Activated CD8-positive, alpha-beta memory T cell treated with anti-CD3 and anti-CD28 coated beads, Interleukin-2, amount 10 ng/mL, durations not matched to agents 7 days and 5 days (primary cell): ENCODE results near the gene TOM1L2. TPM values are rescaled to one million over a fixed set of nuclear protein-coding genes. Genes with fewer than 3 reads are reported as not detected.

Source experiments
- ATAC-seq: fragments of 150-1000 bp; cut with Tn5 transposase; one replicate; pipeline ENCODE4 v1.10.0; 2021; ENCODE audit warnings: moderate library complexity
- CTCF ChIA-PET: fragments of 350-600 bp; sonication (Branson Sonifier 250); formaldehyde crosslinking; loops from one replicate; lab custom pipeline; 2021; ENCODE audit warnings: antibody characterized with exemption; lab: Charles Lee
- DNase-seq: peaks from one replicate; pipeline ENCODE4 v3.0.0-alpha.2; 2020
- H3K27ac Mint-ChIP-seq: one replicate; pipeline ENCODE4 v1.8.0; 2021; ENCODE audit warnings: mild to moderate bottlenecking, mixed read lengths
- H3K27me3 Mint-ChIP-seq: one replicate; pipeline ENCODE4 v1.8.0; 2021; ENCODE audit warnings: mixed read lengths
- H3K36me3 Mint-ChIP-seq: one replicate; pipeline ENCODE4 v1.8.0; 2021; ENCODE audit warnings: mild to moderate bottlenecking, mixed read lengths
- H3K4me1 Mint-ChIP-seq: one replicate; pipeline ENCODE4 v1.8.0; 2021; ENCODE audit warnings: mixed read lengths
- H3K4me3 Mint-ChIP-seq: one replicate; pipeline ENCODE4 v1.8.0; 2021; ENCODE audit warnings: mild to moderate bottlenecking, moderate library complexity, mixed read lengths
- H3K9me3 Mint-ChIP-seq: one replicate; pipeline ENCODE4 v1.8.0; 2022; ENCODE audit warnings: low read depth, mixed read lengths
- total RNA-seq, 2 experiments: library from RNA; stranded (reverse); gene quantifications; one replicate each; pipeline ENCODE4 v1.2.3, GENCODE V29; 2021

The TOM1L2 gene
- total RNA-seq, 2 experiments from 2014 or later: 19.8 to 33.0 TPM

- Mint-ChIP-seq H3K27ac (no peak overlapping the region), H3K4me3 (no peak overlapping the region), H3K9me3 (no peaks in the 10 kb centered on the region), H3K27me3 (no peaks in the 10 kb centered on the region), H3K36me3 (no peaks in the 10 kb centered on the region), H3K4me1 (no peaks in the 10 kb centered on the region)
- no peak for DNase-seq
- ATAC-seq: no peak
- CTCF ChIA-PET: no interaction called here
Measured at GRCh38 chr17:17989618-17990017, 17.4 kb upstream of the TOM1L2 start.

- no peaks in the 10 kb centered on the region for H3K36me3 Mint-ChIP-seq
- ATAC-seq: no peak
- no peak for DNase-seq
- H3K27me3 Mint-ChIP-seq: no peaks in the 10 kb centered on the region
- H3K4me3 Mint-ChIP-seq: no peak overlapping the region
- H3K4me1 Mint-ChIP-seq: no peaks in the 10 kb centered on the region
- H3K27ac Mint-ChIP-seq: no peak overlapping the region
- CTCF ChIA-PET: no interaction called here
- H3K9me3 Mint-ChIP-seq: no peaks in the 10 kb centered on the region
Measured at GRCh38 chr17:17989081-17989480, 16.9 kb upstream of the TOM1L2 start.

DNA sequence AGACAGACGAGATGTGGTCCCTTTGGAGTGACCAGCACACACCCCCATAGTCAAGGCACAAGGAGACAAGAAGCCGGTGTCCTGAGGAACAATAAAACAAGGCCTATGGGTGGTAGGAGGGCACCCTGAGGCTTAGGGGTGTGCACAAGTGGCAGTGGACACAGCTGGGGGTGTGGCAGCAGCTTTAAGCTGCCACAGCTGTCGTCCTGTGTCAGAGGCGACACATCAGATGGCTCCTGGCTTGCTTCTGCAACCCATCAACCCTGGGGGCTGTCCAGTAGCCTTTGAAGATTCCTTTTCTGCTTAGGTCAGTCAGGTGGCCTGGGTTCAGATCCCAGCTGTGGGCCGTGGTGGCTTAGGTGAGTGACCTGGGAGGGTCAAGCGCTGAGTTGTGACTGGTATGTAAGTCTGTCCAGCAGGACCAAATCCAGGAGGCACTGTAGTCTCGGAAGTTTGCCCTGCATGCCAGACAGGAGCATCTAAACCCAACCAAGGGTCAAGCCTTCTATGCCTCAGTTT lies 16.3 kb upstream of the TOM1L2 start:
- ATAC-seq (no peak), DNase-seq (no peak)
- Mint-ChIP-seq H3K36me3 (no peaks in the 10 kb centered on the region), H3K27ac (no peak overlapping the region), H3K4me3 (no peak overlapping the region), H3K27me3 (no peaks in the 10 kb centered on the region), H3K9me3 (no peaks in the 10 kb centered on the region), H3K4me1 (no peaks in the 10 kb centered on the region)
- CTCF ChIA-PET: interaction anchor here (2.0 kb wide), 1 partner anchor 16 kb away, joined by 4 read pairs; the partner anchor contains the start of genes DRC3 and TOM1L2

DNA sequence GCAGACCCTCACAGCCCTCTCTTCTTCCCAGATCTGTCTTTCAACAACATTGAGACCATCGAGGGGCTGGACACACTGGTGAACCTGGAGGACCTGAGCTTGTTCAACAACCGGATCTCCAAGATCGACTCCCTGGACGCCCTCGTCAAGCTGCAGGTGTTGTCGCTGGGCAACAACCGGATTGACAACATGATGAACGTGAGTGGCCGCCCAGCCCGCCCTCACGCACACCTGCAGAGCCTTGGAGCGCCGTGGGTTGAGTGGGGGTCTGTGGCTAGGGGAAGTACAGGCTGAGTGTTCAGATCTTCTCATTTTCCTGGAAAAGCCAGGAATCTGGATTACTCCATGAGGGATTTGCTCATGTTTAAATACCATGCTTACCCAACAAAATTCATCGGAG lies 15.7 kb upstream of the TOM1L2 start:
- no peaks in the 10 kb centered on the region for H3K9me3 Mint-ChIP-seq
- no peaks in the 10 kb centered on the region for H3K4me1 Mint-ChIP-seq
- H3K36me3 Mint-ChIP-seq: no peaks in the 10 kb centered on the region
- ATAC-seq (no peak), DNase-seq (no peak)
- no peaks in the 10 kb centered on the region for H3K27me3 Mint-ChIP-seq
- H3K27ac Mint-ChIP-seq: no peak overlapping the region
- CTCF ChIA-PET: interaction anchor here (2.0 kb wide), 1 partner anchor 16 kb away, joined by 4 read pairs; the partner anchor contains the start of genes DRC3 and TOM1L2
- H3K4me3 Mint-ChIP-seq: no peak overlapping the region

- CTCF ChIA-PET: interaction anchor here (0.7 to 2.0 kb wide), 2 partner anchors 15 to 20 kb away, joined by 4 read pairs; partner anchors contain the start of genes DRC3 and TOM1L2
- DNase-seq (no peak), ATAC-seq (no peak)
- Mint-ChIP-seq H3K4me1 (no peaks in the 10 kb centered on the region), H3K27ac (no peak overlapping the region), H3K9me3 (no peaks in the 10 kb centered on the region), H3K27me3 (no peaks in the 10 kb centered on the region), H3K36me3 (no peaks in the 10 kb centered on the region), H3K4me3 (no peak overlapping the region)
Measured at GRCh38 chr17:17987187-17987896, 15.1 kb upstream of the TOM1L2 start.

GRCh38 chr17:17985555-17985954 lies 13.4 kb upstream of the TOM1L2 start:
- H3K4me3 Mint-ChIP-seq: no peak overlapping the region
- no peaks in the 10 kb centered on the region for H3K36me3 Mint-ChIP-seq
- ATAC-seq: peak; percentile 50
- H3K9me3 Mint-ChIP-seq: no peaks in the 10 kb centered on the region
- H3K27me3 Mint-ChIP-seq: no peaks in the 10 kb centered on the region
- CTCF ChIA-PET: interaction anchor here (0.8 to 3.5 kb wide), 12 partner anchors 8 to 305 kb away, joined by 3 to 21 read pairs (median 5); partner anchors contain the start of genes DRC3, RAI1 and TOM1L2
- no peak overlapping the region for H3K27ac Mint-ChIP-seq
- no peaks in the 10 kb centered on the region for H3K4me1 Mint-ChIP-seq
- no peak for DNase-seq

GRCh38 chr17:17985153-17985552 lies 13.0 kb upstream of the TOM1L2 start:
- DNase-seq: no peak
- Mint-ChIP-seq H3K9me3 (no peaks in the 10 kb centered on the region), H3K27me3 (no peaks in the 10 kb centered on the region), H3K4me3 (no peak overlapping the region), H3K27ac (no peak overlapping the region), H3K36me3 (no peaks in the 10 kb centered on the region), H3K4me1 (no peaks in the 10 kb centered on the region)
- ATAC-seq: no peak
- CTCF ChIA-PET: interaction anchor here (1.0 to 3.5 kb wide), 11 partner anchors 9 to 304 kb away, joined by 3 to 21 read pairs (median 5); partner anchors contain the start of genes DRC3, RAI1 and TOM1L2

DNA sequence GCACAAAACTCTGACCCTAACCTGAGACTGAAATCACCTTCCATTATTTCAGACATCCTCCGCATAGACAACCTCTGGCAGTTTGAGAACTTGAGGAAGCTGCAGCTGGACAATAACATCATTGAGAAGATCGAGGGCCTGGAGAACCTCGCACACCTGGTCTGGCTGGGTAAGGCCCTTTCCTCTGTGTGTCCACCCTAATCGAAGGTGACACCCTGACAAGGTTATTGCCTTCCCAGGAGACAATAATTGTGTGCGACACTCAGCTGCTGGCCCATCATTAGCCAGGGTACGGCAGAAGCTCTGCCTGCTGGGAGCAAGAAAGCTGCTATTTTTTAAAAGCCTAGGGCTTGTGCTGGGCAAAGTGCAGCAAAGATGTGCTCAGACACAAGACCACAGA lies 11.6 kb upstream of the TOM1L2 start:
- no peaks in the 10 kb centered on the region for H3K36me3 Mint-ChIP-seq
- no peak overlapping the region for H3K4me3 Mint-ChIP-seq
- no peak overlapping the region for H3K27ac Mint-ChIP-seq
- no peaks in the 10 kb centered on the region for H3K9me3 Mint-ChIP-seq
- H3K4me1 Mint-ChIP-seq: no peaks in the 10 kb centered on the region
- H3K27me3 Mint-ChIP-seq: no peaks in the 10 kb centered on the region
- CTCF ChIA-PET: interaction anchor here (1.2 to 3.5 kb wide), 3 partner anchors 10 to 49 kb away, joined by 3 to 21 read pairs (median 7); no protein-coding TSS in a partner anchor
- no peak for DNase-seq
- no peak for ATAC-seq

DNA sequence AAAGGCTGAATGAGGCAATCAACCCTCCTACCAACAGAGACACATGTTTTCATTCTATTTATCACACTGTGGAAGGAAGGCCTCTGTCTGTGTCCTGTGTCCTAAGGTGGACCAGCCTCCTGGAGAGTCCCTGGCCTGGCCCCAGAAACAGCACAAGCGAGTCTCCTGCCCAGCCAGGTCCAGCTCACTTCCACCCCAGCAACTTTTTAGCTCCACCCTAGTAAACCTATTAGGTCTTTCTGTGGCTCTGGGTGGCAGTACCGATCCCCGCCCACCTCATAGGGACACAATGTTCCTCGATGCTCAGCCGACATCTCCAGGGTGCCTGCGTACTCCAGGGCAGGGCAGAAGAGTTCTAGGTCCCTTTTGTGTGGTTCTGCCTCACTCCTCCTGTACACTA lies 11.2 kb upstream of the TOM1L2 start:
- no peak overlapping the region for H3K4me3 Mint-ChIP-seq
- no peaks in the 10 kb centered on the region for H3K27me3 Mint-ChIP-seq
- DNase-seq: no peak
- no peak for ATAC-seq
- no peaks in the 10 kb centered on the region for H3K36me3 Mint-ChIP-seq
- no peak overlapping the region for H3K27ac Mint-ChIP-seq
- no peaks in the 10 kb centered on the region for H3K9me3 Mint-ChIP-seq
- CTCF ChIA-PET: interaction anchor here (1.2 to 3.5 kb wide), 2 partner anchors 19 to 50 kb away, joined by 3 to 21 read pairs; no protein-coding TSS in a partner anchor
- no peaks in the 10 kb centered on the region for H3K4me1 Mint-ChIP-seq

DNA sequence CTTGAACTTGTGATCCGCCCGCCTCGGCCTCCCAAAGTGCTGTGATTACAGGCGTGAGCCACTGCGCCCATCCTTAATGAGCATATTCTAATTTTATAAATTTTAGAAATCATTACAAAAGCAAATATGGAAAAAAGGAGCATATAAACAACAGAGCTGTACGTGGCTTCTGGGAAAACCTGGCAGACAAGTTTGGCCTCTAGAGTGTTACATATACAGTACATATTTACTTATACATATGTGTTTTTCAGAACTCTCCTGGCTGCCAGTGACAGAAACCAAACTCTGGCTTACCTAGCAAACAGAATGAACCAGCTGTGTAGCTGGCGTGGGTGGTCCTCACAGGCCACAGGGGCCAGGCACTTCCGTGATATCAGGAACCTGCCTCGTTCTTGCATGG lies 10.6 kb upstream of the TOM1L2 start:
- no peak for DNase-seq
- CTCF ChIA-PET: interaction anchor here (3.5 kb wide), 1 partner anchor 50 kb away, joined by 21 read pairs; no protein-coding TSS in a partner anchor
- Mint-ChIP-seq H3K4me3 (no peak overlapping the region), H3K4me1 (no peaks in the 10 kb centered on the region), H3K27ac (no peak overlapping the region), H3K9me3 (no peaks in the 10 kb centered on the region), H3K36me3 (no peaks in the 10 kb centered on the region), H3K27me3 (no peaks in the 10 kb centered on the region)
- ATAC-seq: no peak

- ATAC-seq: no peak
- CTCF ChIA-PET: no interaction called here
- H3K9me3 Mint-ChIP-seq: no peaks in the 10 kb centered on the region
- no peaks in the 10 kb centered on the region for H3K27me3 Mint-ChIP-seq
- no peak overlapping the region for H3K27ac Mint-ChIP-seq
- DNase-seq: no peak
- no peak overlapping the region for H3K4me3 Mint-ChIP-seq
- no peaks in the 10 kb centered on the region for H3K36me3 Mint-ChIP-seq
- no peaks in the 10 kb centered on the region for H3K4me1 Mint-ChIP-seq
Measured at GRCh38 chr17:17981330-17981729, 9.1 kb upstream of the TOM1L2 start.

DNA sequence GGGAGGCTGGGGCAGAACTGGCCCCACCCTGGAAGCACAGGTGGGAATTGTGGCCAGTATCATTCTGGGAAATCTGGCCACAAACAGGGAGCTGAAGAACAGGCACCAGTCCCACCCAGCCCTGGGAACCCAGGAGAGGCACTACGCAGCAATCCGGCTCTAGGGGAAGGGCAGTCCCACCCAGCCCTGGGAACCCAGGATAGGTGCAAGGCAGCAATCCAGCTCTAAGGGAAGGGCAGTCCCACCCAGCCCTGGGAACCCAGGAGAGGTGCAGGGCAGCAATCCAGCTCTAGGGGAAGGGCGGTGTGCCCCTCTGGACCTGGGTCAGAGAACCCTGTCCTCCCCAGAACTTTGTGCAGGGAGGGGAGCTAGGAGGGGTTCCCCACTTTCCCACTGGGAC lies 7.6 kb upstream of the TOM1L2 start:
- no peak overlapping the region for H3K27ac Mint-ChIP-seq
- CTCF ChIA-PET: no interaction called here
- no peak overlapping the region for H3K4me3 Mint-ChIP-seq

GRCh38 chr17:17978481-17979424 lies 6.6 kb upstream of the TOM1L2 start:
- CTCF ChIA-PET: no interaction called here

More for the DNA sequence above, 7.6 kb upstream of the TOM1L2 start:
- no peaks in the 10 kb centered on the region for H3K9me3 Mint-ChIP-seq
- no peaks in the 10 kb centered on the region for H3K36me3 Mint-ChIP-seq
- DNase-seq (no peak), ATAC-seq (no peak)
- H3K27me3 Mint-ChIP-seq: no peaks in the 10 kb centered on the region
- peaks cover 6% of the 10 kb centered on the region for H3K4me1 Mint-ChIP-seq

More at GRCh38 chr17:17978481-17979424, 6.6 kb upstream of the TOM1L2 start:
- H3K4me3 Mint-ChIP-seq: no peak overlapping the region
- no peak overlapping the region for H3K27ac Mint-ChIP-seq
- H3K9me3 Mint-ChIP-seq: no peaks in the 10 kb centered on the region
- H3K27me3 Mint-ChIP-seq: no peaks in the 10 kb centered on the region
- no peaks in the 10 kb centered on the region for H3K36me3 Mint-ChIP-seq
- DNase-seq: no peak
- H3K4me1 Mint-ChIP-seq: peaks cover 10% of the 10 kb centered on the region
- ATAC-seq: no peak
